Neural progenitor cell (in vitro differentiated cells): Measurements from ENCODE around the gene CLRN1. TPM values are rescaled to one million over a fixed set of nuclear protein-coding genes. Genes with fewer than 3 reads are reported as not detected.

Experiments used
- DNase-seq: peaks from one replicate; pipeline ENCODE4 v3.0.0-alpha.2; 2016; ENCODE audit warnings: low spot score
- H2AFZ ChIP-seq: fragments of 200-600 bp; sonication (generic); replicated peaks from 2 replicates; pipeline ENCODE4 v1.6.1; 2016; ENCODE audit warnings: antibody characterized with exemption
- H3F3A ChIP-seq: fragments of 200-600 bp; sonication (generic); 2 replicates; pipeline ENCODE4 v1.6.1; 2016; ENCODE audit warnings: antibody characterized with exemption, low read depth
- H3K27ac ChIP-seq: fragments of 200-600 bp; sonication (generic); 2 replicates; pipeline ENCODE4 v1.5.1; 2016; ENCODE audit warnings: mild to moderate bottlenecking
- H3K27me3 ChIP-seq: fragments of 200-600 bp; sonication (generic); 2 replicates; pipeline ENCODE4 v1.6.1; 2016; ENCODE audit warnings: mild to moderate bottlenecking, moderate library complexity
- H3K36me3 ChIP-seq: fragments of 200-600 bp; sonication (generic); 2 replicates; pipeline ENCODE4 v1.5.1; 2016
- H3K4me1 ChIP-seq: fragments of 200-600 bp; sonication (generic); 2 replicates; pipeline ENCODE4 v1.6.1; 2016; ENCODE audit warnings: mixed run types
- H3K4me2 ChIP-seq: fragments of 200-600 bp; sonication (generic); 2 replicates; pipeline ENCODE4 v1.6.1; 2016
- H3K4me3 ChIP-seq: fragments of 200-600 bp; sonication (generic); 2 replicates; pipeline ENCODE4 v1.5.1; 2016
- H3K79me2 ChIP-seq: fragments of 200-600 bp; sonication (generic); 2 replicates; pipeline ENCODE4 v1.6.1; 2016; ENCODE audit warnings: low read depth
- H3K9ac ChIP-seq: fragments of 200-600 bp; sonication (generic); 2 replicates; pipeline ENCODE4 v1.6.1; 2016
- H3K9me3 ChIP-seq: fragments of 200-600 bp; sonication (generic); 2 replicates; pipeline ENCODE4 v1.5.1; 2016; ENCODE audit warnings: low read depth
- H4K20me1 ChIP-seq: fragments of 200-600 bp; sonication (generic); 2 replicates; pipeline ENCODE4 v1.6.1; 2016; ENCODE audit warnings: low read depth
- H3K27ac Mint-ChIP-seq: 3 replicates; pipeline ENCODE4 v1.8.0; 2021; ENCODE audit warnings: mixed read lengths
- H3K27me3 Mint-ChIP-seq: 2 replicates; pipeline ENCODE4 v1.8.0; 2022; ENCODE audit warnings: low read depth, mild to moderate bottlenecking, inconsistent platforms, moderate library complexity, mixed read lengths; ENCODE audit not compliant: insufficient read depth
- H3K36me3 Mint-ChIP-seq: 3 replicates; pipeline ENCODE4 v1.8.0; 2021; ENCODE audit warnings: mixed read lengths
- H3K4me1 Mint-ChIP-seq: 3 replicates; pipeline ENCODE4 v1.8.0; 2021; ENCODE audit warnings: mixed read lengths
- H3K4me3 Mint-ChIP-seq: 3 replicates; pipeline ENCODE4 v1.8.0; 2021; ENCODE audit warnings: mild to moderate bottlenecking, moderate library complexity, mixed read lengths
- H3K9me3 Mint-ChIP-seq: 3 replicates; pipeline ENCODE4 v1.8.0; 2020; ENCODE audit warnings: mixed read lengths
- EZH2 ChIP-seq: fragments of 200-600 bp; sonication (generic); IDR thresholded peaks from 2 replicates; pipeline ENCODE4 v1.6.1; 2017; ENCODE audit warnings: antibody characterized with exemption, mild to moderate bottlenecking, moderate library complexity
- EZH2phosphoT487 ChIP-seq: fragments of 200-600 bp; sonication (generic); IDR thresholded peaks from 2 replicates; pipeline ENCODE4 v1.6.1; 2017; ENCODE audit warnings: antibody characterized with exemption
- total RNA-seq: library from RNA; depleted of rRNA; stranded (reverse); fragments of >200 nt; gene quantifications from 2 replicates; pipeline ENCODE4 v1.2.3, GENCODE V29; 2015; ENCODE audit warnings: low replicate concordance
- TF ChIP-seq, protein P1 (sequence below): fragments of 200-600 bp; sonication (generic); IDR thresholded peaks from 2 replicates; pipeline ENCODE4 v1.5.1; 2017; ENCODE audit warnings: antibody characterized with exemption, mild to moderate bottlenecking

The CLRN1 gene
- total RNA-seq, 1 donor from 2014 or later: not detected

GRCh38 chr3:150975086-150975991, 2.8 kb upstream of the CLRN1 start:
- no peak overlapping the region for H3K9ac ChIP-seq
- no peak overlapping the region for H3K4me2 ChIP-seq
- Mint-ChIP-seq H3K9me3 (no peaks in the 10 kb centered on the region), H3K27me3 (peaks cover 2% of the 10 kb centered on the region), H3K4me3 (no peak overlapping the region), H3K27ac (no peak overlapping the region), H3K4me1 (peaks cover 33% of the 10 kb centered on the region), H3K36me3 (no peaks in the 10 kb centered on the region)
- no peak overlapping the region for H3K27ac ChIP-seq
- H3K4me1 ChIP-seq: peaks cover 4% of the 10 kb centered on the region
- no peaks in the 10 kb centered on the region for H3K79me2 ChIP-seq
- no peak for TF ChIP-seq EZH2phosphoT487
- TF ChIP-seq EZH2: no peak
- TF ChIP-seq, protein P1, sequence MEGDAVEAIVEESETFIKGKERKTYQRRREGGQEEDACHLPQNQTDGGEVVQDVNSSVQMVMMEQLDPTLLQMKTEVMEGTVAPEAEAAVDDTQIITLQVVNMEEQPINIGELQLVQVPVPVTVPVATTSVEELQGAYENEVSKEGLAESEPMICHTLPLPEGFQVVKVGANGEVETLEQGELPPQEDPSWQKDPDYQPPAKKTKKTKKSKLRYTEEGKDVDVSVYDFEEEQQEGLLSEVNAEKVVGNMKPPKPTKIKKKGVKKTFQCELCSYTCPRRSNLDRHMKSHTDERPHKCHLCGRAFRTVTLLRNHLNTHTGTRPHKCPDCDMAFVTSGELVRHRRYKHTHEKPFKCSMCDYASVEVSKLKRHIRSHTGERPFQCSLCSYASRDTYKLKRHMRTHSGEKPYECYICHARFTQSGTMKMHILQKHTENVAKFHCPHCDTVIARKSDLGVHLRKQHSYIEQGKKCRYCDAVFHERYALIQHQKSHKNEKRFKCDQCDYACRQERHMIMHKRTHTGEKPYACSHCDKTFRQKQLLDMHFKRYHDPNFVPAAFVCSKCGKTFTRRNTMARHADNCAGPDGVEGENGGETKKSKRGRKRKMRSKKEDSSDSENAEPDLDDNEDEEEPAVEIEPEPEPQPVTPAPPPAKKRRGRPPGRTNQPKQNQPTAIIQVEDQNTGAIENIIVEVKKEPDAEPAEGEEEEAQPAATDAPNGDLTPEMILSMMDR: no peak
- no peak for DNase-seq
- no peaks in the 10 kb centered on the region for H3F3A ChIP-seq
- H2AFZ ChIP-seq: no peak overlapping the region
- no peaks in the 10 kb centered on the region for H3K9me3 ChIP-seq
- no peaks in the 10 kb centered on the region for H4K20me1 ChIP-seq
- H3K4me3 ChIP-seq: no peak overlapping the region
- no peaks in the 10 kb centered on the region for H3K36me3 ChIP-seq
- H3K27me3 ChIP-seq: no peaks in the 10 kb centered on the region

- no peak for TF ChIP-seq EZH2
- TF ChIP-seq, protein P1: no peak
- no peak for TF ChIP-seq EZH2phosphoT487
- Histone ChIP-seq H3F3A (no peaks in the 10 kb centered on the region), H3K4me3 (no peak overlapping the region), H3K79me2 (no peaks in the 10 kb centered on the region), H2AFZ (peak overlapping the region; percentile 3), H3K27ac (no peak overlapping the region), H3K27me3 (no peaks in the 10 kb centered on the region), H3K9me3 (no peaks in the 10 kb centered on the region), H3K4me1 (peaks cover 14% of the 10 kb centered on the region), H3K4me2 (no peak overlapping the region), H3K36me3 (no peaks in the 10 kb centered on the region), H4K20me1 (no peaks in the 10 kb centered on the region), H3K9ac (no peak overlapping the region)
- Mint-ChIP-seq H3K27ac (peak overlapping the region; percentile 34), H3K27me3 (peaks cover 2% of the 10 kb centered on the region), H3K4me1 (peaks cover 46% of the 10 kb centered on the region), H3K9me3 (no peaks in the 10 kb centered on the region), H3K36me3 (no peaks in the 10 kb centered on the region), H3K4me3 (no peak overlapping the region)
- DNase-seq: no peak
Observed at GRCh38 chr3:150970665-150971324, 1.7 kb downstream of the CLRN1 start.

- Histone ChIP-seq H3K4me2 (peak overlapping the region; percentile 28), H3K27ac (no peak overlapping the region), H3F3A (no peaks in the 10 kb centered on the region), H4K20me1 (no peaks in the 10 kb centered on the region), H3K9me3 (no peaks in the 10 kb centered on the region), H2AFZ (no peak overlapping the region), H3K79me2 (no peaks in the 10 kb centered on the region), H3K4me3 (no peak overlapping the region), H3K36me3 (no peaks in the 10 kb centered on the region), H3K27me3 (no peaks in the 10 kb centered on the region), H3K9ac (no peak overlapping the region), H3K4me1 (peaks cover 14% of the 10 kb centered on the region)
- H3K9me3 Mint-ChIP-seq: no peaks in the 10 kb centered on the region
- peaks cover 41% of the 10 kb centered on the region for H3K4me1 Mint-ChIP-seq
- no peak for TF ChIP-seq EZH2phosphoT487
- no peak for TF ChIP-seq EZH2
- TF ChIP-seq, protein P1: no peak
- DNase-seq: no peak
- peak overlapping the region; percentile 76 for H3K27ac Mint-ChIP-seq
- peak overlapping the region; percentile 62 for H3K4me3 Mint-ChIP-seq
- H3K27me3 Mint-ChIP-seq: peaks cover 5% of the 10 kb centered on the region
- no peaks in the 10 kb centered on the region for H3K36me3 Mint-ChIP-seq
Observed at GRCh38 chr3:150968341-150969035, 4.0 kb downstream of the CLRN1 start.
